SK-N-SH (cell line): Measurements from ENCODE around the gene PTAFR. TPM values are rescaled to one million over a fixed set of nuclear protein-coding genes. Genes with fewer than 3 reads are reported as not detected.

Experiments used
- CTCF ChIA-PET: fragments of 300-600, 350-600 bp; formaldehyde crosslinking; extraction: SDS; loops from one replicate; lab custom pipeline; 2021; lab: Yijun Ruan, JAX
- POLR2A ChIA-PET: fragments of 350-600 bp; sonication (Branson Sonifier 250); formaldehyde crosslinking; extraction: SDS; loops from one replicate; lab custom pipeline; 2020; ENCODE audit warnings: antibody characterized with exemption, inconsistent platforms; lab: Yijun Ruan, JAX
- DNase-seq: peaks from one replicate; pipeline ENCODE4 v3.0.0; 2012
- H2AFZ ChIP-seq: fragments of 200-600 bp; sonication (generic); 2 replicates; pipeline ENCODE4 v1.8.1; 2016; ENCODE audit warnings: antibody characterized with exemption, mild to moderate bottlenecking, low read depth
- H3F3A ChIP-seq: fragments of 200-600 bp; sonication (generic); replicated peaks from 2 replicates; pipeline ENCODE3; 2016; ENCODE audit warnings: antibody characterized with exemption, mild to moderate bottlenecking; ENCODE audit not compliant: insufficient read depth
- H3K27ac ChIP-seq, 2 experiments: fragments of 200-500 bp in 1 of 2; fragments of 200-600 bp in 1 of 2; sonication (Bioruptor generic) in 1 of 2; sonication (generic), shearing (Covaris generic) in 1 of 2; 2 replicates each; pipeline versions ENCODE4 v1.5.1 to v1.6.1; 2014 to 2016; ENCODE audit warnings: low read depth in 2 of 2, inconsistent platforms in 1 of 2, low read length in 1 of 2, mild to moderate bottlenecking in 1 of 2, mixed read lengths in 1 of 2
- H3K27me3 ChIP-seq: fragments of 200-600 bp; sonication (generic), shearing (Covaris generic); 2 replicates; pipeline ENCODE4 v1.6.1; 2016; ENCODE audit warnings: mixed run types; ENCODE audit not compliant: insufficient read depth
- H3K36me3 ChIP-seq, 2 experiments: fragments of 200-500 bp in 1 of 2; fragments of 200-600 bp in 1 of 2; sonication (Bioruptor generic) in 1 of 2; sonication (generic) in 1 of 2; replicated peaks in 1 of 2; 2 replicates each; pipeline versions ENCODE3 to v1.5.1; 2014 to 2016; ENCODE audit warnings: low read length in 1 of 2, mild to moderate bottlenecking in 1 of 2; ENCODE audit not compliant: insufficient read depth in 2 of 2, control insufficient read depth in 1 of 2
- H3K4me1 ChIP-seq, 2 experiments: fragments of 200-500 bp in 1 of 2; fragments of 200-600 bp in 1 of 2; sonication (Bioruptor generic) in 1 of 2; sonication (generic), shearing (Covaris generic) in 1 of 2; 2 replicates each; pipeline versions ENCODE4 v1.5.1 to v1.6.1; 2014 to 2016; ENCODE audit warnings: low read depth in 1 of 2, low read length in 1 of 2, mixed run types in 1 of 2; ENCODE audit not compliant: insufficient read depth in 2 of 2, control insufficient read depth in 1 of 2
- H3K4me2 ChIP-seq: fragments of 200-600 bp; sonication (generic), shearing (Covaris generic); 2 replicates; pipeline ENCODE4 v1.6.1; 2017; ENCODE audit warnings: mixed run types
- H3K4me3 ChIP-seq, 2 experiments: fragments of 200-500 bp in 1 of 2; fragments of 200-600 bp in 1 of 2; sonication (Bioruptor generic) in 1 of 2; sonication (generic), shearing (Covaris generic) in 1 of 2; 2 replicates each; pipeline versions ENCODE4 v1.5.1 to v1.8.1; 2014 to 2016; ENCODE audit warnings: low read depth in 2 of 2, inconsistent platforms in 1 of 2, low read length in 1 of 2, mild to moderate bottlenecking in 1 of 2, mixed read lengths in 1 of 2, moderate library complexity in 1 of 2
- H3K79me2 ChIP-seq: fragments of 200-600 bp; sonication (generic); 2 replicates; pipeline ENCODE4 v1.8.1; 2017; ENCODE audit warnings: mild to moderate bottlenecking; ENCODE audit not compliant: insufficient read depth
- H3K9ac ChIP-seq: fragments of 200-600 bp; sonication (generic); 2 replicates; pipeline ENCODE4 v1.6.1; 2017; ENCODE audit warnings: mixed run types
- H3K9me2 ChIP-seq: fragments of 200-600 bp; sonication (generic); 2 replicates; pipeline ENCODE4 v1.6.1; 2017; ENCODE audit warnings: mixed run types
- H3K9me3 ChIP-seq: fragments of 200-600 bp; sonication (generic); 2 replicates; pipeline ENCODE4 v1.6.1; 2017; ENCODE audit warnings: mixed run types, mild to moderate bottlenecking, moderate library complexity
- H4K20me1 ChIP-seq: fragments of 200-600 bp; sonication (generic); 2 replicates; pipeline ENCODE4 v1.6.1; 2017; ENCODE audit warnings: mild to moderate bottlenecking, mixed run types; ENCODE audit not compliant: insufficient read depth
- CHD2 ChIP-seq: fragments of 150-350 bp; IDR thresholded peaks from 2 replicates; pipeline ENCODE4 v1.6.1; 2018; ENCODE audit warnings: low read length; ENCODE audit not compliant: partially characterized antibody
- CTCF ChIP-seq: fragments of 200-600 bp; sonication (generic); IDR thresholded peaks from 2 replicates; pipeline ENCODE4 v1.6.1; 2017; ENCODE audit warnings: antibody characterized with exemption, mild to moderate bottlenecking, moderate library complexity
- ELF1 ChIP-seq: IDR thresholded peaks from 2 replicates; pipeline ENCODE4 v1.4.0; 2012
- EZH2phosphoT487 ChIP-seq: fragments of 200-600 bp; sonication (generic); IDR thresholded peaks from 2 replicates; pipeline ENCODE4 v1.6.1; 2017; ENCODE audit warnings: low read depth, mixed run types, mild to moderate bottlenecking, antibody characterized with exemption, moderate library complexity, borderline replicate concordance
- FOSL2 ChIP-seq: IDR thresholded peaks from 2 replicates; pipeline ENCODE4 v1.4.0; 2012; ENCODE audit warnings: low read depth, mild to moderate bottlenecking, moderate library complexity, borderline replicate concordance
- GABPA ChIP-seq: IDR thresholded peaks from 2 replicates; pipeline ENCODE4 v1.4.0; 2012; ENCODE audit warnings: low read depth, mild to moderate bottlenecking
- GATA2 ChIP-seq: sonication (generic); formaldehyde crosslinking; IDR thresholded peaks from 2 replicates; pipeline ENCODE4 v1.5.0; 2020; ENCODE audit warnings: mild to moderate bottlenecking, missing genetic modification reagents
- IRF3 ChIP-seq: fragments of 150-350 bp; IDR thresholded peaks from 2 replicates; pipeline ENCODE4 v1.6.1; 2016; ENCODE audit warnings: mild to moderate bottlenecking, low read depth, low read length
- JUND ChIP-seq: IDR thresholded peaks from 2 replicates; pipeline ENCODE4 v1.4.0; 2012
- NFIC ChIP-seq: IDR thresholded peaks from 2 replicates; pipeline ENCODE4 v1.4.0; 2012; ENCODE audit warnings: borderline replicate concordance
- NRF1 ChIP-seq: IDR thresholded peaks from 2 replicates; pipeline ENCODE4 v1.6.1; 2012; ENCODE audit warnings: low read depth, mild to moderate bottlenecking, low read length
- PBX3 ChIP-seq: IDR thresholded peaks from 2 replicates; pipeline ENCODE4; 2012
- REST ChIP-seq: IDR thresholded peaks from 2 replicates; pipeline ENCODE4 v1.6.1; 2012; ENCODE audit warnings: mild to moderate bottlenecking, low read depth, low read length, moderate library complexity
- RFX5 ChIP-seq: IDR thresholded peaks from 2 replicates; pipeline ENCODE4 v1.6.1; 2012; ENCODE audit warnings: mild to moderate bottlenecking, improper control_type of control experiment, low read length
- SMC3 ChIP-seq: IDR thresholded peaks from 2 replicates; pipeline ENCODE4 v1.6.1; 2012; ENCODE audit warnings: low read depth, low read length, improper control_type of control experiment
- TCF12 ChIP-seq: IDR thresholded peaks from 2 replicates; pipeline ENCODE4 v1.4.0; 2012
- TEAD4 ChIP-seq: IDR thresholded peaks from 2 replicates; pipeline ENCODE4 v1.4.0; 2012; ENCODE audit warnings: mild to moderate bottlenecking, borderline replicate concordance; ENCODE audit not compliant: insufficient read depth
- USF2 ChIP-seq: fragments of 150-350 bp; IDR thresholded peaks from 2 replicates; pipeline ENCODE4 v1.6.1; 2017; ENCODE audit warnings: antibody characterized with exemption, low read length, low read depth, borderline replicate concordance
- YY1 ChIP-seq: IDR thresholded peaks from 2 replicates; pipeline ENCODE4 v1.4.0; 2012; ENCODE audit warnings: low read depth, mild to moderate bottlenecking
- ZBTB33 ChIP-seq: IDR thresholded peaks from 2 replicates; pipeline ENCODE4 v1.4.0; 2012; ENCODE audit warnings: low read depth, borderline replicate concordance
- WGBS: methylation state at CpG from one replicate; pipeline ENCODE4 v1.1.6; 2017; ENCODE audit warnings: low lambda C conversion rate; 5-methylcytosine and 5-hydroxymethylcytosine counted together
- polyA plus RNA-seq, 3 experiments: library from polyadenylated mRNA; depleted of rRNA; stranded (reverse); fragments of >200 nt; gene quantifications; 2 replicates each; pipeline ENCODE4 v1.2.3, GENCODE V29; 2012

PTAFR gene
- polyA plus RNA-seq, 1 of the 3 experiments (the other 2 are of a cell fraction): 0.05 TPM

- POLR2A ChIA-PET: no interaction called here
- TF ChIP-seq GATA2 (no peak), CTCF (no peak), PBX3 (no peak), JUND (no peak), TCF12 (no peak), FOSL2 (no peak), REST (no peak), NRF1 (no peak), RFX5 (no peak), CHD2 (no peak), NFIC (no peak), SMC3 (no peak), EZH2phosphoT487 (no peak), GABPA (no peak), USF2 (no peak), ZBTB33 (no peak), IRF3 (no peak), YY1 (no peak), TEAD4 (no peak), ELF1 (no peak)
- Histone ChIP-seq H3F3A (no peaks in the 10 kb centered on the region), H3K9me2 (no peaks in the 10 kb centered on the region), H3K36me3 (no peaks in the 10 kb centered on the region), H3K9me3 (no peaks in the 10 kb centered on the region), H3K4me1 (0 out of 4 replicates have a peak, but pooled peaks cover 0 to 7% of the 10 kb centered on the region in 2 experiments), H3K79me2 (no peaks in the 10 kb centered on the region), H4K20me1 (no peaks in the 10 kb centered on the region), H2AFZ (no peak overlapping the region), H3K4me2 (no peak overlapping the region), H3K4me3 (no peak overlapping the region), H3K9ac (no peak overlapping the region), H3K27ac (no peak overlapping the region), H3K27me3 (no peaks in the 10 kb centered on the region)
- CTCF ChIA-PET: no interaction called here
- no peak for DNase-seq
- WGBS: 92% methylated on average over 2 of the region's 2 CpGs
Observed at GRCh38 chr1:28108001-28108400, 68.5 kb downstream of the PTAFR start.
